HepG2 (cell line): ENCODE data around the gene APOC3. TPM values are rescaled to one million over a fixed set of nuclear protein-coding genes. Genes with fewer than 3 reads are reported as not detected.

ENCODE experiments used
- ADNP ChIP-seq: sonication (generic); formaldehyde crosslinking; IDR thresholded peaks from 2 replicates; pipeline ENCODE4 v1.4.0; 2020; ENCODE audit warnings: missing genetic modification reagents
- DPF2 ChIP-seq: sonication (generic); formaldehyde crosslinking; IDR thresholded peaks from 2 replicates; pipeline ENCODE4 v1.4.0; 2020; ENCODE audit warnings: mild to moderate bottlenecking, low read depth, missing genetic modification reagents, borderline replicate concordance
- KAT8 ChIP-seq: IDR thresholded peaks from 2 replicates; pipeline ENCODE4 v1.6.1; 2016; ENCODE audit warnings: missing genetic modification reagents, missing compliant biosample characterization
- KLF12 ChIP-seq: sonication (generic); formaldehyde crosslinking; IDR thresholded peaks from 2 replicates; pipeline ENCODE4 v1.4.0; 2020; ENCODE audit warnings: missing genetic modification reagents, borderline replicate concordance
- RAD21 ChIP-seq: fragments of 450-650 bp; formaldehyde crosslinking; IDR thresholded peaks from 2 replicates; pipeline ENCODE4 v1.5.0; 2020; ENCODE audit warnings: mild to moderate bottlenecking
- SOX13 ChIP-seq, 3 experiments: fragments of 450-650 bp in 1 of 3; sonication (generic) in 1 of 3; formaldehyde crosslinking in 1 of 3; IDR thresholded peaks in 2 of 3; conservative IDR thresholded peaks in 1 of 3; 2 replicates each; pipeline versions ENCODE4 v1.5.0 to v1.6.1; 2016 to 2020; ENCODE audit warnings: antibody characterized with exemption in 1 of 3, mild to moderate bottlenecking in 1 of 3, missing compliant biosample characterization in 1 of 3, missing genetic modification reagents in 1 of 3, moderate library complexity in 1 of 3
- U2AF1 ChIP-seq: fragments of 200-400 bp; formaldehyde crosslinking; optimal IDR thresholded peaks from 2 replicates; pipeline ENCODE3; 2017; ENCODE audit warnings: mild to moderate bottlenecking, low read depth, low read length
- ZFYVE20 ChIP-seq: sonication (generic); formaldehyde crosslinking; IDR thresholded peaks from 2 replicates; pipeline ENCODE4 v1.8.0; 2023; ENCODE audit warnings: low read depth, mild to moderate bottlenecking, moderate library complexity, missing genetic modification reagents, borderline replicate concordance
- ZNF432 ChIP-seq: sonication (generic); formaldehyde crosslinking; IDR thresholded peaks from 2 replicates; pipeline ENCODE4 v1.5.0; 2020; ENCODE audit warnings: missing genetic modification reagents, mild to moderate bottlenecking, borderline replicate concordance
- ZNF574 ChIP-seq: sonication (generic); formaldehyde crosslinking; IDR thresholded peaks from 2 replicates; pipeline ENCODE4 v1.4.0; 2020; ENCODE audit warnings: missing genetic modification reagents
- ZNF670 ChIP-seq: sonication (generic); formaldehyde crosslinking; IDR thresholded peaks from 2 replicates; pipeline ENCODE4 v1.8.0; 2022; ENCODE audit warnings: mild to moderate bottlenecking, missing genetic modification reagents, borderline replicate concordance
- ZNF784 ChIP-seq: sonication (generic); formaldehyde crosslinking; IDR thresholded peaks from 2 replicates; pipeline ENCODE4 v1.5.1; 2020; ENCODE audit warnings: missing genetic modification reagents, mild to moderate bottlenecking, borderline replicate concordance
- ZNF878 ChIP-seq: sonication (generic); formaldehyde crosslinking; IDR thresholded peaks from 2 replicates; pipeline ENCODE4 v1.8.1; 2023; ENCODE audit warnings: mild to moderate bottlenecking, missing genetic modification reagents, moderate library complexity
- polyA plus RNA-seq, 8 experiments: library from polyadenylated mRNA; depleted of rRNA in 3 of 8; stranded (reverse) in 7 of 8; unstranded in 1 of 8; fragments of >200 nt; fragmentation: Illumina TruSeq in 4 of 8; extraction: Trizol in 4 of 8; gene quantifications; 2 replicates each; pipeline versions ENCODE4 v1.2.1 to v1.2.3, GENCODE V29; 2011 to 2016; ENCODE audit warnings: low read depth in 4 of 8, missing spikeins in 1 of 8, mixed read lengths in 1 of 8; ENCODE audit not compliant: insufficient read depth in 1 of 8
- total RNA-seq, 5 experiments: library from RNA; depleted of rRNA; stranded (reverse); fragments of >200 nt; fragmentation: Illumina TruSeq; extraction: Trizol; gene quantifications; 2 replicates each; pipeline ENCODE4 v1.2.3, GENCODE V29; 2016; ENCODE audit warnings: low read depth in 1 of 5
- TF ChIP-seq, protein P1 (sequence below): sonication (generic); formaldehyde crosslinking; IDR thresholded peaks from 2 replicates; pipeline ENCODE4 v1.8.1; 2023; ENCODE audit warnings: mild to moderate bottlenecking, missing genetic modification reagents
- TF ChIP-seq, protein P2 (sequence below): sonication (generic); formaldehyde crosslinking; IDR thresholded peaks from 2 replicates; pipeline ENCODE4 v1.4.0; 2020; ENCODE audit warnings: mild to moderate bottlenecking, missing genetic modification reagents, borderline replicate concordance

Gene APOC3
- total and polyA plus RNA-seq, 2 of the 13 experiments (the other 11 are each of a cell fraction or from before 2014, with no cell fraction given), result 314 to 687 TPM

GRCh38 chr11:116833816-116834534 is 4.3 kb downstream of the APOC3 start (continued):
- peak; percentile 53; the same call in 1 of the 2 replicates for TF ChIP-seq ZNF878
- peak; percentile 74 for TF ChIP-seq KLF12 (CRISPR knock-in tag)
- TF ChIP-seq, protein P1, sequence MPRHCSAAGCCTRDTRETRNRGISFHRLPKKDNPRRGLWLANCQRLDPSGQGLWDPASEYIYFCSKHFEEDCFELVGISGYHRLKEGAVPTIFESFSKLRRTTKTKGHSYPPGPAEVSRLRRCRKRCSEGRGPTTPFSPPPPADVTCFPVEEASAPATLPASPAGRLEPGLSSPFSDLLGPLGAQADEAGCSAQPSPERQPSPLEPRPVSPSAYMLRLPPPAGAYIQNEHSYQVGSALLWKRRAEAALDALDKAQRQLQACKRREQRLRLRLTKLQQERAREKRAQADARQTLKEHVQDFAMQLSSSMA, result no peak; the same call in 1 of the 2 replicates
- TF ChIP-seq SOX13 (IDR thresholded peaks at IDR 0.05), result 0 out of 2 replicates have a peak, but pooled peaks have one; percentile 11
- TF ChIP-seq SOX13 (CRISPR knock-in tag; conservative IDR thresholded peaks at IDR 0.05 in 1 of 2, IDR thresholded peaks at IDR 0.05 in 1 of 2), result peak in 1 of 2 experiments; percentile 78; a peak in 2 of 4 replicates
- no peak for TF ChIP-seq ADNP
- TF ChIP-seq ZNF574 (CRISPR knock-in tag), result peak; percentile 84
- TF ChIP-seq U2AF1, result no peak
- no peak; the same call in 1 of the 2 replicates for TF ChIP-seq ZNF670 (CRISPR knock-in tag)
- TF ChIP-seq, protein P2, sequence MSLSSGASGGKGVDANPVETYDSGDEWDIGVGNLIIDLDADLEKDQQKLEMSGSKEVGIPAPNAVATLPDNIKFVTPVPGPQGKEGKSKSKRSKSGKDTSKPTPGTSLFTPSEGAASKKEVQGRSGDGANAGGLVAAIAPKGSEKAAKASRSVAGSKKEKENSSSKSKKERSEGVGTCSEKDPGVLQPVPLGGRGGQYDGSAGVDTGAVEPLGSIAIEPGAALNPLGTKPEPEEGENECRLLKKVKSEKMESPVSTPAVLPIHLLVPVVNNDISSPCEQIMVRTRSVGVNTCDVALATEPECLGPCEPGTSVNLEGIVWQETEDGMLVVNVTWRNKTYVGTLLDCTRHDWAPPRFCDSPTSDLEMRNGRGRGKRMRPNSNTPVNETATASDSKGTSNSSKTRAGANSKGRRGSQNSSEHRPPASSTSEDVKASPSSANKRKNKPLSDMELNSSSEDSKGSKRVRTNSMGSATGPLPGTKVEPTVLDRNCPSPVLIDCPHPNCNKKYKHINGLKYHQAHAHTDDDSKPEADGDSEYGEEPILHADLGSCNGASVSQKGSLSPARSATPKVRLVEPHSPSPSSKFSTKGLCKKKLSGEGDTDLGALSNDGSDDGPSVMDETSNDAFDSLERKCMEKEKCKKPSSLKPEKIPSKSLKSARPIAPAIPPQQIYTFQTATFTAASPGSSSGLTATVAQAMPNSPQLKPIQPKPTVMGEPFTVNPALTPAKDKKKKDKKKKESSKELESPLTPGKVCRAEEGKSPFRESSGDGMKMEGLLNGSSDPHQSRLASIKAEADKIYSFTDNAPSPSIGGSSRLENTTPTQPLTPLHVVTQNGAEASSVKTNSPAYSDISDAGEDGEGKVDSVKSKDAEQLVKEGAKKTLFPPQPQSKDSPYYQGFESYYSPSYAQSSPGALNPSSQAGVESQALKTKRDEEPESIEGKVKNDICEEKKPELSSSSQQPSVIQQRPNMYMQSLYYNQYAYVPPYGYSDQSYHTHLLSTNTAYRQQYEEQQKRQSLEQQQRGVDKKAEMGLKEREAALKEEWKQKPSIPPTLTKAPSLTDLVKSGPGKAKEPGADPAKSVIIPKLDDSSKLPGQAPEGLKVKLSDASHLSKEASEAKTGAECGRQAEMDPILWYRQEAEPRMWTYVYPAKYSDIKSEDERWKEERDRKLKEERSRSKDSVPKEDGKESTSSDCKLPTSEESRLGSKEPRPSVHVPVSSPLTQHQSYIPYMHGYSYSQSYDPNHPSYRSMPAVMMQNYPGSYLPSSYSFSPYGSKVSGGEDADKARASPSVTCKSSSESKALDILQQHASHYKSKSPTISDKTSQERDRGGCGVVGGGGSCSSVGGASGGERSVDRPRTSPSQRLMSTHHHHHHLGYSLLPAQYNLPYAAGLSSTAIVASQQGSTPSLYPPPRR (CRISPR knock-in tag), result peak; percentile 64; the same call in 1 of the 2 replicates
- TF ChIP-seq ZNF784 (CRISPR knock-in tag), result peak; percentile 57
- peak; percentile 70 for TF ChIP-seq KAT8 (CRISPR knock-in tag)
- peak; percentile 48; the same call in 1 of the 2 replicates for TF ChIP-seq RAD21 (CRISPR knock-in tag)
- no peak for TF ChIP-seq ZNF432 (CRISPR knock-in tag)
- peak; percentile 23; the same call in 1 of the 2 replicates for TF ChIP-seq DPF2 (CRISPR knock-in tag)
- peak; percentile 25; the same call in 1 of the 2 replicates for TF ChIP-seq ZFYVE20 (CRISPR knock-in tag)
